ENCODE results near the gene ZPBP.

DNA sequence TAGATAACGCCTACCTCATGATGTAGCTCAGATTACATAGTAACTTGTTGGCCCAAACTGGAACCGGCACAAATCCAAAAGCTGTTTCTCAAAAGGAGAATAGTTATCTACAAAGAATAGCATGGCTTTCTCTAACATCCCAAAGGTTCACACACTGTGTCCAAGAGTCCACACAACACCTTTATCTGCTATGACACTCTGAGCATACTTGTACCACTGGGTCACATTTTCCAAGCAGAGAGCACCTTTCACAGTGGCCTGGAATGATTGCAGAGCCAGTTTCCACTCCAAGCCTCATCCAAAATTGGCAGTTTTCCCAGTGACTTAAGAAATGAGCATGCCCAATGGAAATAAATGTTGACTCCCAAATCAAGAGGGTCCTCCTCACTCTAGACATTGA is 164.3 kb downstream of the ZPBP start:
- TF ChIP-seq, protein P1, sequence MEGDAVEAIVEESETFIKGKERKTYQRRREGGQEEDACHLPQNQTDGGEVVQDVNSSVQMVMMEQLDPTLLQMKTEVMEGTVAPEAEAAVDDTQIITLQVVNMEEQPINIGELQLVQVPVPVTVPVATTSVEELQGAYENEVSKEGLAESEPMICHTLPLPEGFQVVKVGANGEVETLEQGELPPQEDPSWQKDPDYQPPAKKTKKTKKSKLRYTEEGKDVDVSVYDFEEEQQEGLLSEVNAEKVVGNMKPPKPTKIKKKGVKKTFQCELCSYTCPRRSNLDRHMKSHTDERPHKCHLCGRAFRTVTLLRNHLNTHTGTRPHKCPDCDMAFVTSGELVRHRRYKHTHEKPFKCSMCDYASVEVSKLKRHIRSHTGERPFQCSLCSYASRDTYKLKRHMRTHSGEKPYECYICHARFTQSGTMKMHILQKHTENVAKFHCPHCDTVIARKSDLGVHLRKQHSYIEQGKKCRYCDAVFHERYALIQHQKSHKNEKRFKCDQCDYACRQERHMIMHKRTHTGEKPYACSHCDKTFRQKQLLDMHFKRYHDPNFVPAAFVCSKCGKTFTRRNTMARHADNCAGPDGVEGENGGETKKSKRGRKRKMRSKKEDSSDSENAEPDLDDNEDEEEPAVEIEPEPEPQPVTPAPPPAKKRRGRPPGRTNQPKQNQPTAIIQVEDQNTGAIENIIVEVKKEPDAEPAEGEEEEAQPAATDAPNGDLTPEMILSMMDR (IDR thresholded peaks at IDR 0.05; ENCODE audit: extremely low read depth in 1 of 2, insufficient read depth in 1 of 2, low read depth in 1 of 2, low read length in 2 of 2) = no peak
- TF ChIP-seq POLR2AphosphoS5 (IDR thresholded peaks at IDR 0.05; ENCODE audit: insufficient read depth, low read depth, low read length) (no peak), POLR2A (IDR thresholded peaks at IDR 0.05; ENCODE audit: low read depth, low read length) (no peak)

Measured in endothelial cell of umbilical vein (primary cell).